ES-I3 (cell line): ENCODE results near the gene ZBTB2.
"Not testable (repeated sequence)": the region's sequence is repeated elsewhere in the genome, so short reads cannot be mapped to it uniquely, and the experiment has no call there.

ENCODE experiments used
- H3K36me3 ChIP-seq: 2 replicates; pipeline ENCODE4 v1.6.1; 2013; ENCODE audit warnings: mild to moderate bottlenecking, low read length, control low read depth, moderate library complexity; ENCODE audit not compliant: insufficient read depth
- H3K4me1 ChIP-seq: 2 replicates; pipeline ENCODE4 v1.6.1; 2013; ENCODE audit warnings: mild to moderate bottlenecking, control low read depth, low read length; ENCODE audit not compliant: insufficient read depth
- H3K9ac ChIP-seq: 2 replicates; pipeline ENCODE4 v1.6.1; 2013; ENCODE audit warnings: low read depth, mild to moderate bottlenecking, low read length, moderate library complexity
- H3K9me3 ChIP-seq: 2 replicates; pipeline ENCODE4 v1.6.1; 2013; ENCODE audit warnings: mild to moderate bottlenecking, low read length, moderate library complexity; ENCODE audit not compliant: control insufficient read depth, insufficient read depth

The ZBTB2 gene

DNA sequence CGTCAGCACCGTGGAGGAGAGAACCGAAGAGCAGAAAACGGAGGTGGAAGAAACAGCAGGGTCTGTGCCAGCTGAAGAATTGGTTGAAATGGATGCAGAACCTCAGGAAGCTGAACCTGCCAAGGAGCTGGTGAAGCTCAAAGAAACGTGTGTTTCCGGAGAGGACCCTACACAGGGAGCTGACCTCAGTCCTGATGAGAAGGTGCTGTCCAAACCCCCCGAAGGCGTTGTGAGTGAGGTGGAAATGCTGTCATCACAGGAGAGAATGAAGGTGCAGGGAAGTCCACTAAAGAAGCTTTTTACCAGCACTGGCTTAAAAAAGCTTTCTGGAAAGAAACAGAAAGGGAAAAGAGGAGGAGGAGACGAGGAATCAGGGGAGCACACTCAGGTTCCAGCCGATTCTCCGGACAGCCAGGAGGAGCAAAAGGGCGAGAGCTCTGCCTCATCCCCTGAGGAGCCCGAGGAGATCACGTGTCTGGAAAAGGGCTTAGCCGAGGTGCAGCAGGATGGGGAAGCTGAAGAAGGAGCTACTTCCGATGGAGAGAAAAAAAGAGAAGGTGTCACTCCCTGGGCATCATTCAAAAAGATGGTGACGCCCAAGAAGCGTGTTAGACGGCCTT lies 41.6 kb downstream of the ZBTB2 start:
- no peak overlapping the region for H3K9ac ChIP-seq

GRCh38 chr6:151342750-151343149 lies 48.6 kb downstream of the ZBTB2 start:
- not testable (repeated sequence) for H3K36me3 ChIP-seq, H3K9me3 ChIP-seq, H3K9ac ChIP-seq, H3K4me1 ChIP-seq

More for the DNA sequence above, 41.6 kb downstream of the ZBTB2 start:
- Histone ChIP-seq H3K4me1 (no peaks in the 10 kb centered on the region), H3K9me3 (no peaks in the 10 kb centered on the region), H3K36me3 (no peaks in the 10 kb centered on the region; the same call in 1 of the 2 replicates)

DNA sequence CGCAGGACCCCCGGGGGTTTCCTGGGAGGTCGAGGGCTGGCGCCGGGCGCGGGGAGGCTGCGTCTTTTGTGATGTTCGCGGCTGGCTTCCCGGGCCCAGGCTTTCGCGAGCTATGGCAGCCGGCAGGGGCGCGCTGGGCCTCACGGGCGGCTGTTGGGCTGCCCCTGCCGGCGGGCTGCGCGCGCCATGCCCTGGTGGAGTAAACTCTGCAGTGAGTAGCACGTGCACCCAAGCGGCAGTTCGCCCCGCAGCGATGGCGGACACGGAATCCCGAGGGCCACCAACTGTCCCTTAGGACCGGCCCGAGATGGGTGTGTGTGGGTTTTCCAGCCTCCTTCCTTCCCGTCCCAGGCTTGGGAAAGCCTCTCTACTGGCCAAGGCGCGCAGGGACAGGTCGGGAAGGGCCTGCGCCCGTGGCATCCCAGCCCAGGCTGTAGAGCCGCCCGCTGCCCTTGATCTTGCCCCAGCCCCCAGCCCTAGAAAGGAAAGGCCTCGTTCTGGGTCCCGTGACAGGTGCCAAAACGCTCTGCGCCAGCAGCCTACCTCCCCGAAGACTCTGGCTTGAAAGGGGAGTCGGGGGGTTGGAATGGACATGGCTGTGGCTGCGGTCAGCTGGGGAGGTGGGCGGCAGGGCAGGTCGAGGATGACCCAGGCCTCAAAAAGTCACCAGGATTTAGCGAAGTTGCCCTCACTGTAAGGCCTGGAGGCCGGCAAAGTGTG lies 49.7 kb downstream of the ZBTB2 start:
- Histone ChIP-seq H3K36me3 (no peaks in the 10 kb centered on the region), H3K9ac (no peak overlapping the region), H3K4me1 (no peaks in the 10 kb centered on the region), H3K9me3 (no peaks in the 10 kb centered on the region)

DNA sequence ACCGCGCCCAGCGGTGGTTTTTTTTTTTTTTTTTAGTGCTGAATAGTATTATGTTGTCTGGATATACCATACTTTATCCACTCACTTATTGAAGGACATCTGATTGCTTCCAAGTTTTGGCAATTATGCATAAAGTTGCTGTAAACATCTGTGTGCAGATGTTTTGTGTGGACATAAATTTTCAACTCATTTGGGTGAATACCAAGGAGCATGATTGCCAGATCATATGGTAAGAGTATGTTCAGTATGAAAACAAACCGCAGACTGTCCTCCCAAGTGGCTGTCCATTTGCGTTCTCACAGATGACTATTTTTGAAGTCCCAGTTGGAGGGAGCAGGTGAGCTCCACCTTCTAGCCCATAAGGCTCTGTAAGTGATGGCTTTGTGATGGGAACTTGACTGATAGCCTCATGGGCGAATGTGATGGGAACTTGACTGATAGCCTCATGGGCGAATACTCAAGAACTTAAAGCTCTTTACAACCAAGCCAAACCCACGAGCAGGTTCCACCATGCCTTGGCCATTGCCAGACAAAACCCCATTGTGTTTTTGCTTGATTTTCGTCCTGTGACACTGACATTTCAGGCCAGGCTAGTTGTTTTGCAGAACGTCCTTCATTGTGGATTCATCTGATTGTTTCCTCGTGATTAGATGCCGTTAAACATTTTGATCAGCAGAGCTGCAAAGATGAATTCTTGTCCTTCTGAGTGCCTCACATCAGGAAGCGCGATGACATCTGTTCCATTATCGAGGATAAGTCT lies 51.0 kb downstream of the ZBTB2 start:
- no peaks in the 10 kb centered on the region for H3K9me3 ChIP-seq

DNA sequence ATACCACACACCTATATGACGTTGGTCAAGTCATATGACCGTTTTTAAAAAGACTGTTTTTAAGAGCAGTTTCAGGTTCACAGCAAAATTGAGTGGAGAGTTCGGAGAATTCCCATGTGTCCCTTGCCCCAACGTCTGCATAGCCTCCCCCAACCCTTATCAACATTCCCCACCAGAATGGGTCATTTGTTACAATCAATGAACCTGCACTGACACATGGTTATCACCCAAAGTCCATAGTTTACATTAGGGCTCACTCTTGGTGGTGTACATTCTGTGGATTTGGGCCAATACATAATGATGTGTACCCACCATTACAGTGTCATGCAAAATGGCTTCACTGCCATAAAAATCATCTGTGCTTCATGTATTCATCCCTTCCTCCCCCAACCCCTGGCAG lies 52.0 kb downstream of the ZBTB2 start:
- Histone ChIP-seq H3K9me3 (no peaks in the 10 kb centered on the region), H3K36me3 (no peaks in the 10 kb centered on the region), H3K4me1 (no peaks in the 10 kb centered on the region), H3K9ac (no peak overlapping the region)

More for the DNA sequence above, 51.0 kb downstream of the ZBTB2 start:
- Histone ChIP-seq H3K9ac (no peak overlapping the region), H3K4me1 (no peaks in the 10 kb centered on the region), H3K36me3 (no peaks in the 10 kb centered on the region)

DNA sequence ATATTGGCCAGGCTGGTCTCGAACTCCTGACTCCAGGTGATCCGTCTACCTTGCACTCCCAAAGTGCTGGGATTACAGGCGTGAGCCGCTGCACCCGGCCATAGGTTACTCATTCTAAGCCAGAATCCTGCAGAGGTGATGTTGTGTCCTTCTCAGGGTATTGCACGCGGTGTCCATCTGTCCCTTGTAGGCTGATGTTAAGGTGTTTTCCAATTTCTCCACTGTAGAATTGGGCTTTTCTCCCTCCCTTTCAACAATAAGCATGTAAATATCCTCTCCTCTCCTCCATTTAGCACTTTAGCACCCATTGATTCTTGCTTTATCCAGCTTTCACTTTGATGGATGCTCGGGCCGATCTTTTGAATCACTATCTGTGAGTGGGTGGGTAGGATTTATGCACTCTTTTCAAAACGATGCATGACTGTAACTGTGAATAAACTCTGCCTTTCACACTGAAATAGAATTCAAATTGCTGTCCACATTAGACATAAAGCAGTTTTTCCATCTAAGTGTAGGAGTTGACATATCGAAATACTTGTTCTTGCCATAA lies 52.6 kb downstream of the ZBTB2 start:
- no peaks in the 10 kb centered on the region for H3K36me3 ChIP-seq

DNA sequence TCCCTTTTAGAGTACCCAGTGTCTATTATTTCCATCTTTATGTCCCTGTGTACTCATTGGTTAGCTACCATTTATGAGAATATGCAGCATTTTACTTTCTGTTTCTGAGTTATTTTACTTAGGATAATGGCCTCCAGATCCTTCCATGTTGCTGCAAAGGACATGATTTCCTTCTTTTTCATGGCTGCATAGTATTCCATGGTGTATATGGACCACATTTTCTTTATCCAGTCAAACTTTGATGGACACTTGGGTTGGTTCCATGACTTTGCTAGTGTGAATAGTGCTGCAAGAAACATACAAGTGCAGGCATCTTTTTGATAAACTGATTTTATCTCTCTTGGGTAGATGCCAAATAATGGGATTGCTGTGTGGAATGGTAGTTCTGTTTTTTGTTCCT lies 55.4 kb downstream of the ZBTB2 start:
- no peaks in the 10 kb centered on the region for H3K4me1 ChIP-seq

More for the DNA sequence above, 52.6 kb downstream of the ZBTB2 start:
- H3K9me3 ChIP-seq, result no peaks in the 10 kb centered on the region
- H3K9ac ChIP-seq, result no peak overlapping the region
- no peaks in the 10 kb centered on the region for H3K4me1 ChIP-seq

DNA sequence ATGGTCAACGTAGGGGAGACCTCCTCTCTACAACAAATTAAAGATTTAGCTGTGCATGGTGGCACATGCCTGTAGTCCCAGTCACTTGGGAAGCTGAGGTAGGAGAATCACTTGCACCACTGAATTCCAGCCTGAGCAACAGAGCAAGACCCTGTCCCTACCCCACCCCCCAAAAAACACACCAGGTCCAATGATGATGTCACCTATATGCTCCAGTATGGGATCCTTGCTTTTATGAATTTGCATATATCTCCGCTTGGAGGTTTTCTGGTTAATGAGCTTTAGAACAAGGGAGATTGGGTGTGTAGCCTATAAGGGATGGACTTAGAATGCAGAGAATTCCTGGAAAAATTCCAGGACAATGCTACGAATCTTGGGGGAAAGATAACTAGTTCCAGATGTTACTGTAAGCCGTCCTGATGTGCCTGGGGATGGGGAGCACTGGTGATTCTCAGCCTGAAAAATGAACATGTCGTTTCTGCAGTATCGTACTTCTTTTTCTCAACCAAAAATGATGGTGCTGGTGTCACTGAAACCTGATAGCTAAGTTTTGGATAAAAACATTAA lies 61.1 kb downstream of the ZBTB2 start:
- Histone ChIP-seq H3K9ac (no peak overlapping the region), H3K36me3 (no peaks in the 10 kb centered on the region), H3K9me3 (no peaks in the 10 kb centered on the region), H3K4me1 (no peaks in the 10 kb centered on the region; the same call in 1 of the 2 replicates)

More for the DNA sequence above, 55.4 kb downstream of the ZBTB2 start:
- H3K9ac ChIP-seq, result no peak overlapping the region
- no peaks in the 10 kb centered on the region for H3K36me3 ChIP-seq
- no peaks in the 10 kb centered on the region for H3K9me3 ChIP-seq

GRCh38 chr6:151327101-151327500 lies 64.3 kb downstream of the ZBTB2 start:
- no peaks in the 10 kb centered on the region for H3K36me3 ChIP-seq
- H3K9me3 ChIP-seq, result no peaks in the 10 kb centered on the region
- peaks cover 8% of the 10 kb centered on the region for H3K4me1 ChIP-seq
- no peak overlapping the region for H3K9ac ChIP-seq

DNA sequence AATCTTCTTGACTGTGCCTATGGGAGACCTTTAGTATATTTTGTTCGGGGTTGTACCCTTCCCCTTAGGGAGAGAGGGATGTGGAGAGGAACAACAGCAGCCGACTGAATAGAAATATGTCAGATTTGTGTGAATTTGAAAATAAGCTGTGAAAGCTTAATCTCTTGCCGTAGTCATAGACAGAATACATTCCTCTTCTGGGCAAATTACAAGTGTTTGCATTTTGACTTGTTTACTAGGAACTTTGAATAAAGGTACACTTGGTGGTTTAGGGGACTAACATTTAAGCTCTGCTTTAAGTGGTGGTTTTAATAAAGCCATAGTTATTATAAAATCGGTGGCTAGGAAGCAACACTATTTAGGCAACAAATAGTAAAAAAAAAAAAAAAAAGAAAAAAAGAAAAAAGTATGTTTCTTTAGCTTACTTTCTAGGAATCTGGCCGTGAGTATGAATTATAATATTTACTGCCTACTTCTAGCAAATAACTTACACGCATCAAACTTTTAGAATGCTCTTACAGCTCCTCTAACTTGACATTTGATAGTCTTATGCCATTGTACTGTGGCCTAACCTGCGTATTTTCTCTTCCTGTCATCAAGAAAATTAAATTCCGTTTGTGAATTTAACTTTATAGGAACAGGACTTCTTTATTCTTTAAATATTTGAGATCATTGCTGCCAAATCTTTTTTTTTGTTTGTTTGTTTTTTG lies 65.1 kb downstream of the ZBTB2 start:
- peak overlapping the region; percentile 64 for H3K9ac ChIP-seq
- H3K4me1 ChIP-seq, result peaks cover 8% of the 10 kb centered on the region
- no peaks in the 10 kb centered on the region for H3K36me3 ChIP-seq
- no peaks in the 10 kb centered on the region for H3K9me3 ChIP-seq

- peak overlapping the region; percentile 64 for H3K9ac ChIP-seq
- H3K4me1 ChIP-seq, result peaks cover 8% of the 10 kb centered on the region
- H3K9me3 ChIP-seq, result no peaks in the 10 kb centered on the region
- no peaks in the 10 kb centered on the region for H3K36me3 ChIP-seq
Observed at GRCh38 chr6:151325075-151326050, 66.0 kb downstream of the ZBTB2 start.

GRCh38 chr6:151324488-151324825 lies 66.9 kb downstream of the ZBTB2 start:
- Histone ChIP-seq H3K9me3 (no peaks in the 10 kb centered on the region), H3K9ac (no peak overlapping the region), H3K36me3 (no peaks in the 10 kb centered on the region), H3K4me1 (peaks cover 8% of the 10 kb centered on the region)
